Measurements from ENCODE around the gene PRX.

The PRX gene

DNA sequence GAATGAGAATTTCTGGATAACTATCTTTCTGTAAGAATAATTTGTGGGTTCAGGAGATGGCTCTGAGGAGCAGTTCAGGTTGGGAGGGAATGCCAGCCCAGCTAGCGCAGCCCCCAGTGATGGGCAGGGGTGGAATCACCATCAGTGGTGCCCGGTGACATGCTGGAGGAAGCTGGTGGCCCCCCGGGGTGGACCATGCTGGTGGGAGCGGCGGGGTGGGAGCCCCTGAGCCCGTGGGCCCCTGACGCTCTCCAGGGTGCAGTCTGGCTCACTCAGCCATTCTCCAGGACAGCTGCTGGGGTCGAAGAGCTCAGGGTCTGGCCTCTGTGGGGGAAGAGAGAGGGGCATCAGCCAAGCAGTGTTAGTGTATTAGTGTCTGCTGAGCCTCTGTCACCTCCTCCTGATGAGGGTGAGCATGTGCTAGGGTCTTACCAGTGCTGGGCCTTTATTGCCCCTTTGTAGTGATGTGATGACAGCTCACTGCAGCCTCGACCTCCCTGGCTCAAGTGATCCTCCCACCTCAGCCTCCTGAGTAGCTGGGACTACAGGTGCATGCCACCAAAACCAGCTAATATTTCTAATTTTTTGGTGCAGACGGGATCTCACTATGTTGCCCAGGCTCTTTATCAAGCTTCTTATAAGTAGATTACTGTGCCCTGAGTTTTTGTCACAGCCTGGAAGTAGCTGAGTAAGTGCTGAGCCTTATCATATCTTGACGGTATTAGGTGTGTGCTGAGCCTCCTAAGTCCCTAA lies 33.6 kb downstream of the PRX start:
- in situ Hi-C loops (cut with MboI; ENCODE audit: low sequenced_read_pairs, unreplicated experiment), result no loop called here

DNA sequence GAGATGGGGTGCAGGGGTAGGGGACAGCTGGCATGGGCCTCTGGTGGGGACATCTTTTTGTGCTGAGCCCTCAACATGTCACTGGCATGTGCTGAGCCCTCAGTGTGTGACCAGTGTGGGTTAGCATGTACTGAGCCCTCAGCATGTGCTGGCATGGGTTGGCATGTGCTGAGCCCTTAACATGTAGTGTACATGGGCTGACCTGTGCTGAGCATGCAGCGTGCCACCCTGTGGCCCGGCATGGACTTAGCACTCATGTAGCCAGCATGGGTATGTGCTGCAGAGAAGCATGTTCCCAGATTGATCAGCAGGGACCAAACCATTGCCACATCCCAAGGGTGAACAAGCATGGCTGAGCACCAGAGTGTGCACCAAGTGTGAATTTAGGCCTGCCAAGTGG lies 34.7 kb downstream of the PRX start:
- DNase-seq (ENCODE audit: low spot score), result no peak
- in situ Hi-C loops (cut with MboI; ENCODE audit: low sequenced_read_pairs, unreplicated experiment), result no loop called here
- TF ChIP-seq, protein P1, sequence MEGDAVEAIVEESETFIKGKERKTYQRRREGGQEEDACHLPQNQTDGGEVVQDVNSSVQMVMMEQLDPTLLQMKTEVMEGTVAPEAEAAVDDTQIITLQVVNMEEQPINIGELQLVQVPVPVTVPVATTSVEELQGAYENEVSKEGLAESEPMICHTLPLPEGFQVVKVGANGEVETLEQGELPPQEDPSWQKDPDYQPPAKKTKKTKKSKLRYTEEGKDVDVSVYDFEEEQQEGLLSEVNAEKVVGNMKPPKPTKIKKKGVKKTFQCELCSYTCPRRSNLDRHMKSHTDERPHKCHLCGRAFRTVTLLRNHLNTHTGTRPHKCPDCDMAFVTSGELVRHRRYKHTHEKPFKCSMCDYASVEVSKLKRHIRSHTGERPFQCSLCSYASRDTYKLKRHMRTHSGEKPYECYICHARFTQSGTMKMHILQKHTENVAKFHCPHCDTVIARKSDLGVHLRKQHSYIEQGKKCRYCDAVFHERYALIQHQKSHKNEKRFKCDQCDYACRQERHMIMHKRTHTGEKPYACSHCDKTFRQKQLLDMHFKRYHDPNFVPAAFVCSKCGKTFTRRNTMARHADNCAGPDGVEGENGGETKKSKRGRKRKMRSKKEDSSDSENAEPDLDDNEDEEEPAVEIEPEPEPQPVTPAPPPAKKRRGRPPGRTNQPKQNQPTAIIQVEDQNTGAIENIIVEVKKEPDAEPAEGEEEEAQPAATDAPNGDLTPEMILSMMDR (IDR thresholded peaks at IDR 0.05; ENCODE audit: borderline replicate concordance, control extremely low read depth, extremely low read depth, insufficient read depth, missing control alignments), result no peak

More for the DNA sequence above, 33.6 kb downstream of the PRX start:
- TF ChIP-seq, protein P1 (IDR thresholded peaks at IDR 0.05; ENCODE audit: borderline replicate concordance, control extremely low read depth, extremely low read depth, insufficient read depth, missing control alignments), result no peak
- DNase-seq (ENCODE audit: low spot score), result no peak

DNA sequence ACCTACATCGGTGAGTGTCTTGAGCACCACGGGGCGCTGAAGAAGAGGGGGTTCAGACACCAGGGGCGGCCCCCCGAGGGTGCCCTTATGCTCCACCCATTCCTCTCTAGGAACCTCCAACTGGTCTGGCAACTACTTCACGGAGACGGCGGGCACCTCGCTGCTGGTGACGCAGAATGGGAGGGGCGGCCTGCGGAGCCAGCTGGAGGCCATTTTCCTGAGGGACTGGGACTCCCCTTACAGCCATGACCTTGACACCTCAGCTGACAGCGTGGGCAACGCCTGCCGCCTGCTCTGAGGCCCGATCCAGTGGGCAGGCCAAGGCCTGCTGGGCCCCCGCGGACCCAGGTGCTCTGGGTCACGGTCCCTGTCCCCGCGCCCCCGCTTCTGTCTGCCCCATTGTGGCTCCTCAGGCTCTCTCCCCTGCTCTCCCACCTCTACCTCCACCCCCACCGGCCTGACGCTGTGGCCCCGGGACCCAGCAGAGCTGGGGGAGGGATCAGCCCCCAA lies 35.2 kb downstream of the PRX start:
- no peak for DNase-seq (ENCODE audit: low spot score)
- TF ChIP-seq, protein P1 (IDR thresholded peaks at IDR 0.05; ENCODE audit: borderline replicate concordance, control extremely low read depth, extremely low read depth, insufficient read depth, missing control alignments), result no peak
- in situ Hi-C loops (cut with MboI; ENCODE audit: low sequenced_read_pairs, unreplicated experiment), result no loop called here

DNA sequence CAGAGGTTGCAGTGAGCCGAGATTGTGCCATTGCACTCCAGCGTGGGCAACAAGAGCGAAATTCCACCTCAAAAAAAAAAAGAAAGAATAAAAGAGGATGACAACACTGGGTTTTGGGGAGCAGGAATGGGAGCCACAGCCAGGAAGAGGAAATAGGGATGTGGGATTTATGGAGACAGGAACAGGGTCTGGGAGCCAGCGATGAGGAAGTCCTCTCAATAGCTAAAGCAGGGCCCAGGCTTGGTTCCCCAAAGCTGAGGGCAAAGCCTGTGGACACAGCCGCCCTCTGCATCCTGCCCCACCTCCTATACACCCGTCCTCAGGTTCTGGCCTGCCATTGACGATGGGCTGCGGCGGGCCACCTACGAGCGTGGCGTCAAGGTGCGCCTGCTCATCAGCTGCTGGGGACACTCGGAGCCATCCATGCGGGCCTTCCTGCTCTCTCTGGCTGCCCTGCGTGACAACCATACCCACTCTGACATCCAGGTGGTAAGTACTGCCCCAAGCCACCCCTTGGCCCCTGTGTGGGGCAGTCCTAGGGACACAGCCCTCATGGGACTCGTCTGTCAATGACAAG lies 36.8 kb downstream of the PRX start:
- in situ Hi-C loops (cut with MboI; ENCODE audit: low sequenced_read_pairs, unreplicated experiment), result no loop called here
- DNase-seq (ENCODE audit: low spot score), result no peak
- TF ChIP-seq, protein P1 (IDR thresholded peaks at IDR 0.05; ENCODE audit: borderline replicate concordance, control extremely low read depth, extremely low read depth, insufficient read depth, missing control alignments), result no peak

DNA sequence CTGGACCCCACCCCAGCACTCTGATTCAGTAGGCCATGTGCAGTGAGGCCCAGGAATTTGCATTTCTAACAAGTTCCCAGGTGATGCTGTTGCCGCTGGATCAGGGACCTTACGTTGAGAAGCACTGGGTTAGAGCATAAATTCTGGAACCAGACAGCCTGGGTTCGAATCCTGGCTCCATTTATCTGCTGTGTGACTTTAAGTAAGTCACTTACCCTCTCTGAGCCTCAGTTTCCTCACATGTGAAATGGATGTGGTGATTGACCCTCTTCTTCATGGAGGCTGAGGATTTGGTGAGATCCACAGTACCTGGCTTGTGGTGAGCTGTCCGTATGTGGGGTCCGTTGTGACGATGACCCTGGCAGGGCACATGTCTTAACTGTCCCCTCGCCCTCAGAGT lies 39.1 kb downstream of the PRX start:
- no peak for DNase-seq (ENCODE audit: low spot score)
- TF ChIP-seq, protein P1 (IDR thresholded peaks at IDR 0.05; ENCODE audit: borderline replicate concordance, control extremely low read depth, extremely low read depth, insufficient read depth, missing control alignments), result no peak
- in situ Hi-C loops (cut with MboI; ENCODE audit: low sequenced_read_pairs, unreplicated experiment), result no loop called here

DNA sequence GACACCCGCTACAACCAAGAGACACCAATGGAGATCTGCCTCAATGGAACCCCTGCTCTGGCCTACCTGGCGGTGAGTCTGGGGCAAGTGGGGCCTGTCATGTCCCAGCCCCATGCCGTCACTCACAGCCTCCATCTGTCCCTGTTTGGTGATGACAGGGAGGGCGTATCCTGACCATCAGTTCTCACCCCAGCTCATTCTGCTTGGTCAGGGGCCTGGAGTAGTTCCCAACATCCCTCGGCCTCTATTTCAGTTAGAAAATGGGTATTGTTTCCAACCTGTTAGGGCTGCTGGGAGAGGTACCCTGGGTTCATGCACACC lies 41.4 kb downstream of the PRX start:
- DNase-seq (ENCODE audit: low spot score), result no peak
- TF ChIP-seq, protein P1 (IDR thresholded peaks at IDR 0.05; ENCODE audit: borderline replicate concordance, control extremely low read depth, extremely low read depth, insufficient read depth, missing control alignments), result no peak
- in situ Hi-C loops (cut with MboI; ENCODE audit: low sequenced_read_pairs, unreplicated experiment), result no loop called here
